Osteoblast (primary cell): ENCODE results near the gene PRSS38. TPM values are rescaled to one million over a fixed set of nuclear protein-coding genes. Genes with fewer than 3 reads are reported as not detected.

ENCODE experiments used
- DNase-seq: peaks from one replicate; pipeline ENCODE4 v3.0.0; 2011; ENCODE audit warnings: low spot score, mixed read lengths; ENCODE audit not compliant: insufficient read length; ENCODE audit errors: missing footprints
- H2AFZ ChIP-seq: 2 replicates; pipeline ENCODE4 v1.6.0; 2011; ENCODE audit warnings: mild to moderate bottlenecking, low read length
- H3K27ac ChIP-seq: 2 replicates; pipeline ENCODE4 v1.5.1; 2011; ENCODE audit warnings: mild to moderate bottlenecking, low read depth, low read length, moderate library complexity
- H3K27me3 ChIP-seq: 2 replicates; pipeline ENCODE4 v1.6.0; 2012; ENCODE audit warnings: mild to moderate bottlenecking, control low read depth, inconsistent platforms, low read length, moderate library complexity; ENCODE audit not compliant: insufficient read depth
- H3K36me3 ChIP-seq: 2 replicates; pipeline ENCODE4 v1.5.1; 2011; ENCODE audit warnings: mild to moderate bottlenecking, low read length, control low read depth, moderate library complexity; ENCODE audit not compliant: insufficient read depth
- H3K4me1 ChIP-seq: 2 replicates; pipeline ENCODE4 v1.5.1; 2011; ENCODE audit warnings: mild to moderate bottlenecking, low read length, control low read depth, moderate library complexity; ENCODE audit not compliant: insufficient read depth
- H3K4me2 ChIP-seq: 2 replicates; pipeline ENCODE4 v1.6.0; 2011; ENCODE audit warnings: mild to moderate bottlenecking, low read length; ENCODE audit not compliant: insufficient read depth
- H3K4me3 ChIP-seq: fragments of 200-600 bp; sonication (generic); 3 replicates; pipeline ENCODE4 v1.5.1; 2012; ENCODE audit warnings: mild to moderate bottlenecking, low read length, inconsistent platforms; ENCODE audit not compliant: insufficient read depth
- H3K79me2 ChIP-seq: 2 replicates; pipeline ENCODE4 v1.6.0; 2012; ENCODE audit warnings: mild to moderate bottlenecking, low read length, control low read depth, inconsistent platforms; ENCODE audit not compliant: insufficient read depth
- H3K9me3 ChIP-seq: 2 replicates; pipeline ENCODE4 v1.5.1; 2011; ENCODE audit warnings: low read depth, low read length, control low read depth
- H4K20me1 ChIP-seq: 2 replicates; pipeline ENCODE4 v1.6.0; 2012; ENCODE audit warnings: mild to moderate bottlenecking, low read length, control low read depth; ENCODE audit not compliant: insufficient read depth
- total RNA-seq: library from RNA; depleted of rRNA; stranded (reverse); fragments of >200 nt; gene quantifications from 2 replicates; pipeline ENCODE4 v1.2.3, GENCODE V29; 2012
- TF ChIP-seq, protein P1 (sequence below): IDR thresholded peaks from 2 replicates; pipeline ENCODE4 v1.5.1; 2011; ENCODE audit warnings: mild to moderate bottlenecking, low read depth, low read length, moderate library complexity; ENCODE audit errors: extremely low read depth

The PRSS38 gene
- total RNA-seq, 1 donor = not detected

DNA sequence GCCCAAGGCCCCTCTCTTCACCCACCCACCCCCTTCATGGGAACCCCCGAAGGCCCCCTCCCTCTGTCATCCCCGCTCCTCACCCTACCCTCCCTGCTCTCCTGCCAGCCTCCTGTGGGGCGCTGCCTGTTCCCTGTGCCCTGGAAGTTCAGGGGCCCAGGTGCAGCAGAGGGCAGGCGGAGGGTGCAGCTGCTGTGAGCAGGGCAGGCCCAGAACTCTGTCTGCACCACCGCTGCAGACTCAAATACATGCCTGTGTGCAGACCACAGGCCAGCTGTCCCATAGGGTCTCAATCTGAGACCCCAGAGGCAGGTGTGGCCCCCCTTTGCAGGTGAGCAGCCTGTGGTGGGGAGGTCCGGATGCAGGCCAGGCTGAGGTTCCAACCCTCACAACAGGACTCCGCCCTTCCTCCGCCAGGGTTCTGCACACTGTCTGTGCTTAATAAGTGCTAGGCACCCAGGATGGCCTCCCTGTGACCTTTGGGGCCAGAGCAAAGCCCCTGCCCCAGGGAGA lies 69.7 kb downstream of the PRSS38 start:
- DNase-seq = peak; percentile 88
- Histone ChIP-seq H3K9me3 (no peaks in the 10 kb centered on the region), H3K27ac (no peak overlapping the region), H4K20me1 (no peaks in the 10 kb centered on the region), H2AFZ (peak overlapping the region; percentile 65), H3K4me2 (no peak overlapping the region), H3K4me3 (no peak overlapping the region), H3K36me3 (no peaks in the 10 kb centered on the region), H3K27me3 (no peaks in the 10 kb centered on the region), H3K79me2 (no peaks in the 10 kb centered on the region), H3K4me1 (no peaks in the 10 kb centered on the region)
- TF ChIP-seq, protein P1, sequence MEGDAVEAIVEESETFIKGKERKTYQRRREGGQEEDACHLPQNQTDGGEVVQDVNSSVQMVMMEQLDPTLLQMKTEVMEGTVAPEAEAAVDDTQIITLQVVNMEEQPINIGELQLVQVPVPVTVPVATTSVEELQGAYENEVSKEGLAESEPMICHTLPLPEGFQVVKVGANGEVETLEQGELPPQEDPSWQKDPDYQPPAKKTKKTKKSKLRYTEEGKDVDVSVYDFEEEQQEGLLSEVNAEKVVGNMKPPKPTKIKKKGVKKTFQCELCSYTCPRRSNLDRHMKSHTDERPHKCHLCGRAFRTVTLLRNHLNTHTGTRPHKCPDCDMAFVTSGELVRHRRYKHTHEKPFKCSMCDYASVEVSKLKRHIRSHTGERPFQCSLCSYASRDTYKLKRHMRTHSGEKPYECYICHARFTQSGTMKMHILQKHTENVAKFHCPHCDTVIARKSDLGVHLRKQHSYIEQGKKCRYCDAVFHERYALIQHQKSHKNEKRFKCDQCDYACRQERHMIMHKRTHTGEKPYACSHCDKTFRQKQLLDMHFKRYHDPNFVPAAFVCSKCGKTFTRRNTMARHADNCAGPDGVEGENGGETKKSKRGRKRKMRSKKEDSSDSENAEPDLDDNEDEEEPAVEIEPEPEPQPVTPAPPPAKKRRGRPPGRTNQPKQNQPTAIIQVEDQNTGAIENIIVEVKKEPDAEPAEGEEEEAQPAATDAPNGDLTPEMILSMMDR = no peak

DNA sequence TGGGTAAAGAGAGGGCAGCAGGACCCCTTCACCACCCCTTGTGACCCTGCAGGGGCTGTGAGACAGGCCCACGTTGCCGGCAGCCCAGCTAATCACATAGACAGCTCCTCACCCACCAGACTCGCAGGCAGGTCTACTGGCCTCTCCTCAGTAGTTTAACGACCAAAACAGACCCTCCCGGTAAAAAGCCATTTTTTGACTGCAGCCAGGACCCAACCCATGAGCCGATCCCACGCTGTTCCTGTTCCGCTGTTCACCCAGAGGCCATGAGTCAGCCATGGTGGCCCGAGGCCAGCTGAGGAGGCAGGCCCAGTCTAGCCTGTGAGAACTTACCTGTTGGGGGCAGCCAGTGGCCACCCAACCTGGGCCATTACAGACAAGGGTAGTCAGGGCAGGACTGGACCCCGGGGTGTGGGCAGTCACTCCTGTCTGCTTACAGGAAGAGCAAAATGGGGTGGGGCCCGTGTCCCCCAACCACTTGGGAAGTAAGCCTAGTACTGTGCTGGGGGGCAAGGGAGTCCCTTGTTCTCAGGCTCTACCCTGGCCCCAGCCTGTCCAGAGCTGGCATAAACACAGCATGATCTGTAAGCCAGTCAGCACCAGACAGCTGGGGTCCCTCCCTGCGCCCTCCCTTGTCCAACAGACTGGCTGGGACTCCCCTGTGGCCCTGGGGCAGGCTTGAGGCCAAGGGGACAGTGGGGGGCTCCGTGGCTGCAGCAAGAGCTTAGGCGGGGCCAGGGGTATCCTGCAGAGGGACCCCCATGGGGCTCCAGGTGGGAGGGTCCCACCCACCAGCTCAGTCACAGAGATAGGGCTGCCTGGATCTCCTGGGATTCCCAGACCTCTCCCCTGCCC lies 70.4 kb downstream of the PRSS38 start:
- no peak overlapping the region for H3K27ac ChIP-seq
- H3K27me3 ChIP-seq = no peaks in the 10 kb centered on the region
- peak; percentile 98 for DNase-seq
- H3K4me2 ChIP-seq = no peak overlapping the region
- H4K20me1 ChIP-seq = no peaks in the 10 kb centered on the region
- H3K79me2 ChIP-seq = no peaks in the 10 kb centered on the region
- TF ChIP-seq, protein P1 = no peak
- H3K4me1 ChIP-seq = no peaks in the 10 kb centered on the region
- no peaks in the 10 kb centered on the region for H3K36me3 ChIP-seq
- H2AFZ ChIP-seq = peak overlapping the region; percentile 65
- no peak overlapping the region for H3K4me3 ChIP-seq
- no peaks in the 10 kb centered on the region for H3K9me3 ChIP-seq

DNA sequence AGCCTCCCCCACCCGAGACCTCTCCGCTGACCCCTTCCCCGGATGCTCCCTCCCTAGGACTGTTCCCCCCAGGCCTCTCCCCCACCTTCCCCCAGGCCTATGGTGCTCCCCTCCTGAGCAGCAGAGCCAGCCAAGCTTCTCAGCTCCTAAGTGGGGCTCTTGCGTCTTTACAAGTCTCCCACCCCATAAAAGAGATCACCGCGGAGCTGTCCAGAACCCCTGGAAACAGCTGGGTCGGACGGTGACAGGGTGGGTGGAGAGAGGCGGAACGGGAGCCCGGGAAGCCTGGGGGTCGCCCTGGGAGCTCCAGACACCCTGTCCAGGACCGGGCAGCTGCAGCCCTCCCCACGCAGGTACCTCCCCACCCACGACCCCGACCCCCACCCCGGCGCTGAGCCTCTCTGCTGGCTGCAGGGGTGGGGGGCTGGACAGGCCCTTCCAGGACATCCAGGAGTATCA lies 71.1 kb downstream of the PRSS38 start:
- TF ChIP-seq, protein P1 = no peak

DNA sequence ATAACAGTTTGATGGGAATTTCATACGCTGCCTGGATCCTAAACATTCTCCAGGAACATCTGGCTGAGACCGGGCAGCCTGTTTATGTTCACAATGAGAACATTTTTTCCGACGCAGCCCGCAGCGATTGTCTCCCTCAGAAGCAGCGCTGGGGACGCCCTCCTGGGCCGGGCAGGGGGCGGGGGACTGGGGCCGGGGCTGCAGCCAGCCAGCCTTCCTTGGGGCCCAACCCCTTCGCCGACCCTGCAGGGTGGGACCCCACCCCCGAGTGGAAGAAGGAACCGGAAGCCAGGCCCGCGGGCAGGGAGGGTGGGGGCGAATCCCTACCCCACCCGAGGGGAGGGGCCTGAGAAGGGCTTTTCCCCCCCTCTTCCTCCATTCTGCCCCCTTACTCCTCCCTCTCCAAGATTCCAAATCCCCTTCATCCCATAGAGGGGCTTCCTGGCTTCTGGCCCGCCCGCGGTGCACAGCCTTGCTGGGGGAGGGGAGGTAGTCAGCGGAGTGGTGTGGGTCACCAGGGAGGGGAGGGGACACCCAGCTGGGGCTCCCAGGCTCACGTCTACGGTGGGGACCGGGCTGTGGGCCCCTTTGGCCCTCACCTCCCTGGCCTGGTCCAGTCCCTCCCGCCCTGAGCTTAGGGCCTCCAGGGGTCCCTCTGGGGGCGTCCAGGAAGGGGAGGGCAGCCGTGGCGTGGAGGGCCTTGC lies 71.7 kb downstream of the PRSS38 start:
- Histone ChIP-seq H3K4me1 (no peaks in the 10 kb centered on the region), H3K27ac (no peak overlapping the region), H3K79me2 (no peaks in the 10 kb centered on the region), H3K4me2 (no peak overlapping the region), H3K36me3 (no peaks in the 10 kb centered on the region), H2AFZ (no peak overlapping the region), H3K4me3 (no peak overlapping the region), H4K20me1 (no peaks in the 10 kb centered on the region), H3K27me3 (no peaks in the 10 kb centered on the region), H3K9me3 (no peaks in the 10 kb centered on the region)
- TF ChIP-seq, protein P1 = no peak
- peak; percentile 89 for DNase-seq

More for the DNA sequence above, 71.1 kb downstream of the PRSS38 start:
- DNase-seq = peak; percentile 79
- H3K4me3 ChIP-seq = no peak overlapping the region
- no peaks in the 10 kb centered on the region for H4K20me1 ChIP-seq
- no peak overlapping the region for H3K4me2 ChIP-seq
- no peak overlapping the region for H2AFZ ChIP-seq
- no peaks in the 10 kb centered on the region for H3K79me2 ChIP-seq
- H3K9me3 ChIP-seq = no peaks in the 10 kb centered on the region
- H3K27ac ChIP-seq = no peak overlapping the region
- no peaks in the 10 kb centered on the region for H3K36me3 ChIP-seq
- H3K4me1 ChIP-seq = no peaks in the 10 kb centered on the region
- no peaks in the 10 kb centered on the region for H3K27me3 ChIP-seq
